Upper lobe of left lung (tissue), 4 donors: ENCODE data around the gene FOXO1.

Source experiments
- POLR2A ChIP-seq, 4 donors: fragments of 450-650 bp; IDR thresholded peaks; one replicate each; pipeline ENCODE4 v1.5.1; 2016 to 2017; ENCODE audit warnings: antibody characterized with exemption in 4 of 4, mild to moderate bottlenecking in 2 of 4
- POLR2AphosphoS5 ChIP-seq, 2 donors: sonication (generic); formaldehyde crosslinking; IDR thresholded peaks; one replicate each; pipeline ENCODE4 v1.5.1; 2017; ENCODE audit warnings: antibody characterized with exemption in 2 of 2
- TF ChIP-seq, protein P1 (sequence below), 6 experiments: fragments of 450-650 bp in 4 of 6; fragments of 200-600 bp in 2 of 6; sonication (generic) in 2 of 6; IDR thresholded peaks; one replicate each; pipeline ENCODE4 v1.5.1; 2016 to 2019; ENCODE audit warnings: antibody characterized with exemption in 6 of 6

DNA sequence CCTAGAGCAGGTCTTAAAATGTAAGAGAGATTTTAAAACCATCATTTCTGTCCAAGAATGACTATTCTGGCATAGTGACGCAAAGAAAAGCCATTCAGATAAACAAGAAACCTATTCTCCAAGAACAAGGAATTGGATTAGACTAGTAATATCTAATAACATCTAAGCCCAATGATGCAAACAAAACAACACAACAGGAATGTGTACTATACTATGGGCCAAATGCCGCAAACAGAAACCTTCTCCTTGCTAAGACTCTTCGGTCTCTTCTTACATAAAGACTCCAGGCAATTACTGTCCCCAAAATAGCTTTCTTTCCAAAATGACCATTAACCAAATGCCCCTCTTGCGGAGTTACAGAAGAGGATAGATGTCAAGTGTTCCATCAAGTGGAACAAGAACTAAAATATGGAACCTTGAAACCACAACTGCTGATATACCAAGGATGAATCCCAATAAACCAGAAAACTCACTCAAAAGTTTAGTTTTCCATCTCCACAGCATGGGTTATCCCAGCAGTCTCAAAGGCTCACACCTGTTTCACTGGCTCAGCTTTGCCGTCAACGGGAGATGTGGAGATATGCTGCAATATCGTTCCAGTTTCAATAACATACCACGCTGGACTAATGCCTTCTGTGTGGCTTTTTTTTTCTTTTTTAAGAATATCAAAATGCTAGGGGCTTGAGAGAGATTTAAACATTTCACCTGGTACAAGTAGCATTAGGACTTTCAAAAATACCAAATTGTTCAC lies 76.2 kb downstream of the FOXO1 start:
- TF ChIP-seq POLR2AphosphoS5 (IDR thresholded peaks at IDR 0.05) (no peak), POLR2A (IDR thresholded peaks at IDR 0.05) (no peak)
- TF ChIP-seq, protein P1, sequence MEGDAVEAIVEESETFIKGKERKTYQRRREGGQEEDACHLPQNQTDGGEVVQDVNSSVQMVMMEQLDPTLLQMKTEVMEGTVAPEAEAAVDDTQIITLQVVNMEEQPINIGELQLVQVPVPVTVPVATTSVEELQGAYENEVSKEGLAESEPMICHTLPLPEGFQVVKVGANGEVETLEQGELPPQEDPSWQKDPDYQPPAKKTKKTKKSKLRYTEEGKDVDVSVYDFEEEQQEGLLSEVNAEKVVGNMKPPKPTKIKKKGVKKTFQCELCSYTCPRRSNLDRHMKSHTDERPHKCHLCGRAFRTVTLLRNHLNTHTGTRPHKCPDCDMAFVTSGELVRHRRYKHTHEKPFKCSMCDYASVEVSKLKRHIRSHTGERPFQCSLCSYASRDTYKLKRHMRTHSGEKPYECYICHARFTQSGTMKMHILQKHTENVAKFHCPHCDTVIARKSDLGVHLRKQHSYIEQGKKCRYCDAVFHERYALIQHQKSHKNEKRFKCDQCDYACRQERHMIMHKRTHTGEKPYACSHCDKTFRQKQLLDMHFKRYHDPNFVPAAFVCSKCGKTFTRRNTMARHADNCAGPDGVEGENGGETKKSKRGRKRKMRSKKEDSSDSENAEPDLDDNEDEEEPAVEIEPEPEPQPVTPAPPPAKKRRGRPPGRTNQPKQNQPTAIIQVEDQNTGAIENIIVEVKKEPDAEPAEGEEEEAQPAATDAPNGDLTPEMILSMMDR (IDR thresholded peaks at IDR 0.05), result no peak
